Measurements from ENCODE around the gene TIMP3.

GRCh38 chr22:32887324-32887980, 85.9 kb downstream of the TIMP3 start:
- TF ChIP-seq CTCF (IDR thresholded peaks at IDR 0.05) (no peak), POLR2A (IDR thresholded peaks at IDR 0.05) (no peak)

Data from lower leg skin (tissue), 3 donors.